Measurements from ENCODE around the gene SH3D21. TPM values are rescaled to one million over a fixed set of nuclear protein-coding genes. Genes with fewer than 3 reads are reported as not detected.

SH3D21 gene
- total RNA-seq, 2 experiments from 2014 or later: 9.3 to 9.4 TPM

DNA sequence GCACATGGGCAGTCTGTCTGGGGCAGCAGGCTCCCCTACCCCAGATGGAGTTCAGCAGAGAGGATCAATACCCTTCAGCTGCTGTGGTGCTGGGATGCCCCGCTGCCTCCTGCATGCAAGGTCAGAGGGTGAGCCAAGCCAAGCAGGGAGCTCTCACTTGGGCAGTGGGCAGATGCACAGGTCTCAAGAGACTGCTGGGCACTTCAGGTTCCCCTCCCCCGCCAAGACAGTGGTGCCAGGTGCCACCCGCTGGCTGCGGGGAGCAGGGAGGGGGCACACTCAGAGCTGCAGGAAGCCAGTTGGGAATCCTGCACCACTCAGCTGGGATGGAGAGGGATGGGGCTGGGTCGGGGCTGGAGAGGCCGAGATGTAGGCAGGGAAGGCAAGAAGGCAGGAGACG is 33.0 kb downstream of the SH3D21 start:
- H3K27me3 Mint-ChIP-seq: no peaks in the 10 kb centered on the region
- H3K4me3 Mint-ChIP-seq: no peak overlapping the region
- no peak for DNase-seq
- H3K27ac Mint-ChIP-seq: no peak overlapping the region
- H3K4me1 Mint-ChIP-seq: peaks cover 6% of the 10 kb centered on the region
- H3K36me3 Mint-ChIP-seq: peaks cover 2% of the 10 kb centered on the region
- H3K9me3 Mint-ChIP-seq: no peaks in the 10 kb centered on the region

DNA sequence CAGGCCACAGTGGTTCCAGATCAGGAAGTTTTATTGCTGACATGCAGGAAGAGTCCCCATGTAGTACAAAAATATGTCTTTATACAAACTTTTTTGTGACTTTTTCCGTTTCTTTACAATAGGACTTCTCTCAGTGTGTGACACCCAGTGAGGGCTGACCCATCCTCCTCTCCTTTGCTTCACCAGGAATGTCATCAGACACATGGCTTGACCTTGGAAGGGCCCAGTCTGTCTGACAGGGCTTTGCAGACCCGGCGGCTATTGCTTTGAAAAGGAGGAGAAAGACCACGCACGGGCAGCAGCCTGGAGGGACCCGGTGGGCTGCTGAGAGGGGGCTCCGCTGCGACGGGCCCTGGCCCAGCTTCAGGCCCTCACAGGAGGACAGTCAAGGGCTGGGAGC is 33.4 kb downstream of the SH3D21 start:
- Mint-ChIP-seq H3K9me3 (no peaks in the 10 kb centered on the region), H3K27ac (no peak overlapping the region), H3K4me1 (peaks cover 6% of the 10 kb centered on the region), H3K4me3 (no peak overlapping the region), H3K36me3 (peaks cover 2% of the 10 kb centered on the region), H3K27me3 (no peaks in the 10 kb centered on the region)
- no peak for DNase-seq

DNA sequence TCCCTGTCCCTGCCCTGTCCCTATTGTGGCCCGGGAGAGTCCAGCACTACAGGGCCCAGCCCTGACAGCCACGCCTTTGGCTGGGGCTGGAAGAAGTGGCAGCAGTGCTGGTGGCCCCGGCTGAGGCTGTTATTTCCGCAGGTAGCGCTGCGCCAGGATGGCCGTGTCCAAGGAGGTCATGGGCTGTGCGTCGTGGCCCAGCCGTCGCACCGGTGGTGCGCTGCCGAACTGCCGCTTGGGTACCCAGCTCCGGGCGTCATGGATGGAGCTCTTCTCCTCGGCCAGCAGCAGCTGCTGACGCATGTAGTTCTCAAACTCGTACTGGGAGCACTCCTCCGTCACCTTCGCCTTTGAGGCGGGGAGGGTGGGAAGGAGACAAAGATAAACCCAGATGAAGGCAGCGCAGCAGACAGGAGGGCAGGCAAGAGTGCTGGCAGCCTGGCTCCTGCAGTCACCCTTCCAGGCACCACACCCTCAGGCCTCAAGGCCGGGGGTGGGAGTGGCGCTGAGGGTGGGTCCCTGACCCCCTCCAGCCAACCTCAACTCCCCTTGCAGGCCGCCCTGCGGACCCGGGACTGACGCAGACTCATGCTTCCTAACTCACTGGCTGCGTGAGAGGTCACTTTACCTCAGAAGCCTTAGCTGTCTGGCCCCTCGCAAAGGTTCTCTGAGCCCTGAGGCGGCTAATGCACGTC is 35.6 kb downstream of the SH3D21 start:
- no peak overlapping the region for H3K27ac Mint-ChIP-seq
- H3K36me3 Mint-ChIP-seq: peaks cover 2% of the 10 kb centered on the region
- DNase-seq: no peak
- H3K9me3 Mint-ChIP-seq: no peaks in the 10 kb centered on the region
- H3K4me1 Mint-ChIP-seq: peaks cover 6% of the 10 kb centered on the region
- H3K4me3 Mint-ChIP-seq: no peak overlapping the region
- H3K27me3 Mint-ChIP-seq: no peaks in the 10 kb centered on the region

DNA sequence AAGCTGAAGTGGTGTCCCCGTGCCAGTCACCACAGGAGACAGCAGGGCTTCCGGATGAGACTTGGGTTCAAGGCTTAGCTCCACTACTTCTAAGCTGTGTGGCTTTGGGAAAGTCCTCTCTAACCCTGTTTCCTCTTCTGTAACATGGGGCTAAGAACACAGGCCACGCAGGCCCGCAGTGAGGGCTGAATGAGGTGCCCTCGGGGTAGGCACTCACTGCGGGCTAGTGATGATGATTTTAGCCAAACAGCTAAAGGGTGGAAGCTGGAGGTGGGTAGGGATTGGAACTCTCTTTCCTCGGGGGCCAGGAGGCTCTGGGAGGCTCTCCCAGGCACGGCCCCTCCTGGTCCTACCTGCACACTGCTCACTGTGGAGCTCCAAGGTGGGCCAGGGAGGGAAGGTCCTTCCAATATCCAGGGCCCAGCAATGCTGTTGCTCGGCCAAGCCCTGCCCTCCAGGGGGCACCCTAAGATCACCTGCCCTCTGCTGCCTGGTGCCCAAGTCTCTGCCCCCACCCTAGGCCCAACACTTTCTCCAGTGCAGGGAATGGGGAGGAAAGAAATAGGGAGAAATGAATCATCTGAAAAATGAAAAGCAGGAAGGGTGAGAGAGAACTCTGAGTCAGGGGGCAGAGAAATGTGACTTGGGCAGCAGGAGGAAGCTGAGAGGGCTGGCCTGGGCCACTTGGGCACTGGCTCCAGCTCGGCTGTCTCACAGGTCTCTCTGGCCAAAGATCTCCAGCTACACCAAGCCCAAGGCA is 36.4 kb downstream of the SH3D21 start:
- peak; percentile 55 for DNase-seq
- Mint-ChIP-seq H3K4me3 (no peak overlapping the region), H3K36me3 (peaks cover 7% of the 10 kb centered on the region), H3K4me1 (peaks cover 6% of the 10 kb centered on the region), H3K9me3 (no peaks in the 10 kb centered on the region), H3K27me3 (no peaks in the 10 kb centered on the region), H3K27ac (no peak overlapping the region)

DNA sequence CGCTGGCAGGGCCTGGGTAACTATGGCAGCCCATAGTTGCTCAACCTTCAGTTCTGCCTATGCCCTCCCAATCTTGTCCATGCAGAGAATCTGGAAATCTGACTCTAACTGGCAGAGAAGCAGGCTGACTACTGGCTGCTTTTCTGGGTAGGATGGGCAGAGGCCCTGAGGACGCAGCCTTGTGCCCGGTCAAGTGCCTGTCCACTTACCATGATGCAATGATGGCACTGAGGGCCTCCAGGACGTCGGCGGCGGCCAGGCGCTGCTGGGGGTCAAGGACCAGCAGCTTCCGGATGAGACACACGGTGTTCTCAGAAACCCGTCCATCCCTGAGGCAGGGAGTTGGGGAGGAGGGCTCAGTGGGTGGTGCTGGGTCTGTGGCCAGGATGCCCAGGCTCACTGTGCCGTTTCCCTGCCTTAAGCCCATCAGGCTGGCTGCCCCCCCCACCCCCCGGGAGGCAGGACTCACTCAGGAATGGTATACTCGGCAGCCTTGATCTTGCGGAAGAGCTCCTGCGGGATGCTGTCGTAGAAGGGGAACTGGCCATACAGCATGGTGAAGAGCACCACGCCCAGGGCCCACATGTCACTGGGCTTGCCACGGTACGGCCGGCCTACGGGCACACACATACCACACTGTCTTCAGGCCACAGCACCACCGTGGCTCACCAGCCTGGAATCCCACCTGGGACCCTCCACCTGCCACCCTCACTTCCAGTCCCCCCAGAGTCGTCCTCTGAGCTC is 37.7 kb downstream of the SH3D21 start:
- Mint-ChIP-seq H3K27me3 (no peaks in the 10 kb centered on the region), H3K4me3 (no peak overlapping the region), H3K9me3 (no peaks in the 10 kb centered on the region), H3K4me1 (peaks cover 6% of the 10 kb centered on the region), H3K36me3 (peaks cover 11% of the 10 kb centered on the region), H3K27ac (no peak overlapping the region)
- DNase-seq: no peak

DNA sequence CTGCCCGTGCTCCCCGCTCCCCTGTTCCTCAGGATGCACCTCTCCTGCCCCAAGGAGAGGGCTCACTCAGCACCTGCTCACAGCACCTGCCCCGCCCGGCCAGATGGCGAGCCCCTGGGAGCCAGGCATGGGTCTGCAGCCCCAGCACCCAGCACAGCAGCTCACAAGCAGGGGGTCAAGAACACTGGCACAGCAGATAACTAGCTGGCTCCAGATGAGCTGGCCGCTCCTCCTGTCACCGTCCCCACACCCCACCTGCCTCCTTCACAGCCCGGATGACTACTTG is 38.2 kb downstream of the SH3D21 start:
- peaks cover 11% of the 10 kb centered on the region for H3K36me3 Mint-ChIP-seq
- H3K27ac Mint-ChIP-seq: no peak overlapping the region
- DNase-seq: no peak
- no peak overlapping the region for H3K4me3 Mint-ChIP-seq
- no peaks in the 10 kb centered on the region for H3K27me3 Mint-ChIP-seq
- peaks cover 9% of the 10 kb centered on the region for H3K4me1 Mint-ChIP-seq
- H3K9me3 Mint-ChIP-seq: no peaks in the 10 kb centered on the region

DNA sequence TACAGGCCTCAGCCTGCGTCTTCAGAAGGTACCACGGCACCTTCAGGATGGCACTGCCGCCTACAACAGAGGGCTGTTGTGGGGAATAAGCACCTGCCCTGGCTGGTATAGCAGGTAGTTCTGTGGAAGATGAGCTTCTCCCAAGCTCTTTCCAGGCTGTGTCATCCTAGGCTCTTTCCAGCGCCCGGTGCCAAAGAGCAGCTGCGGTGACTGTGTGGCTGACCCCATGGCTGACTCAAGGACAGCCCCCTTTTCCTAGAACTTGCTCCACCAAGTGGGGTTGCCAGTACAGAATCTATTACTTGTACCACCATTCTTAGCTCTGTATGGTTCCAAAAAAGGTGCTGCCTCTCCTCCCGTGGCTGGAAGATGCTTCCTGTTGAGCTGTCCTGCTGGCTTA is 39.2 kb downstream of the SH3D21 start:
- no peak overlapping the region for H3K4me3 Mint-ChIP-seq

DNA sequence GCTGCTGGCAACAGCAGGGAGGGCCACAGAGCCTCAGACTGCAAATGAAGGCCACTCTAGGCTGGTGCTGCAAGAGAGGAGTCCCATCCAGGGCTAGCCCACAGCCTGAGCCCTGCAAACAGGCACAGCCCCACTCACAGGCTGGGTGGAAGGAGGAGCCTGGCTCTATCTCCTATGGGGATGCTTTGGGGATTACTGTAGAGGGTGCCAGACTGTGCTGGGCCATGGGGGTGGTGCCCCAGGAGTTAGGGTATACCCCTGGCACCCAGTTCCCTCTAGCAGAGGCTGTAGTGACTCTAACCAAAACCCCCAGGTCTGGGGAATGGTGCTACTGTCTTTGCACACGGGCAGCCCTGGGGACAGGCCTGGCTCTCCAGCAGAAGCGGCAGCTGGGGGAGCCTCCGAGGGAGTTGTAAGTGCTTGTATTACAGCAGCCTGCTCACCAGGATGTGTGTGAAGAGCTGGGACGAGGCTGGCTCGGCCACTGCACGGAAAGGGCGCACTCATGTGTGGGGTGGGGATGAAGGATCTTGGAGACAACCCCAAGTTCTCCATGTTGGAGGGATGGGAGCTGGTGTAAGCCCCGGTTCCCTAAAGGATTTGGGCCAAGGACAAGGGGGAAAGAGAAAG is 40.7 kb downstream of the SH3D21 start:
- H3K9me3 Mint-ChIP-seq: no peaks in the 10 kb centered on the region
- no peak for DNase-seq
- H3K36me3 Mint-ChIP-seq: peaks cover 8% of the 10 kb centered on the region
- peaks cover 28% of the 10 kb centered on the region for H3K4me1 Mint-ChIP-seq
- H3K27me3 Mint-ChIP-seq: no peaks in the 10 kb centered on the region
- H3K4me3 Mint-ChIP-seq: no peak overlapping the region
- peak overlapping the region; percentile 14 for H3K27ac Mint-ChIP-seq

More for the DNA sequence above, 39.2 kb downstream of the SH3D21 start:
- no peak for DNase-seq
- H3K27ac Mint-ChIP-seq: no peak overlapping the region
- peaks cover 10% of the 10 kb centered on the region for H3K36me3 Mint-ChIP-seq
- no peaks in the 10 kb centered on the region for H3K27me3 Mint-ChIP-seq
- peaks cover 13% of the 10 kb centered on the region for H3K4me1 Mint-ChIP-seq
- H3K9me3 Mint-ChIP-seq: no peaks in the 10 kb centered on the region

DNA sequence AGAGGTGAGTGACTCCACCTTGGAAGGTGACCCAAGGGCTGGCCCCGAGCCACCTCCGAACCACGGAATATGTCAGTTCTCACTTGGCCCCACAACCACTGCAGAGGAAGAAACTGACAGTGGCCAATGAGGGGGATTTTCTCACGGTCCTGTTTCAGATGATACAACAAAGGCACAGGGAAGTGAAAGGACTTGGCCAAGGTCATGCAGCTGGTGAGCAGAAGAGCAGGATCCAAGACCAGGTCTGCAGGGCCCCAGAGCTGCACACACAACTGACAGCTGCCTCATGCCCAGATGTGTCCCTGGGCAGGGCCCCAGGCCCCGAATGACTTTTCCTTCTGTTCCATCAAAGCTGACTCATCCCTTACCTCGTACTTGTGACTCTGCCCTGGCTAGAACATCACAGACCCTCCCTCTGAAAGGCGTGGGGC is 43.1 kb downstream of the SH3D21 start:
- Mint-ChIP-seq H3K36me3 (peaks cover 11% of the 10 kb centered on the region), H3K27ac (no peak overlapping the region), H3K4me3 (no peak overlapping the region), H3K27me3 (no peaks in the 10 kb centered on the region), H3K9me3 (no peaks in the 10 kb centered on the region), H3K4me1 (peaks cover 23% of the 10 kb centered on the region)
- no peak for DNase-seq

DNA sequence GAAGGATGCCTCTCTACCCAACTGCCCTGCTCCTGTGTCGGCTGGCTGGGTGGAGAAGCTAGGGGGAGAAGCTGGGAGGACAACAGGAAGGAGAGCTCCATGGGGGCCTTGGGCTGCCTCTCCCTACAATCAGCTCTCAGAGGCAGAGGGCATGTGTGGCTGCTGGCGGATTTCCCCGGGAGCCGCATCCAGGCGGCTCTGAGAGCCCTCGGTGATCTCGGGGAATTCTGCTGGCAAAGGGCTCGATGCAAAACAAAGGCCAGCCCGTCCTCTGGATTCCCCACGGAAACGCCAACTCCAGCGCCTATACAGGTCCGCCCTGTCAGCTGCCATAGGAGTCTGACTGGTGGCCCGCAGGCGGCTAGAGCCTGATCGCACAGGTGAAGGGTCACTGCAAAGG is 43.7 kb downstream of the SH3D21 start:
- Mint-ChIP-seq H3K27me3 (no peaks in the 10 kb centered on the region), H3K4me1 (peaks cover 23% of the 10 kb centered on the region), H3K36me3 (peaks cover 13% of the 10 kb centered on the region), H3K4me3 (no peak overlapping the region), H3K9me3 (no peaks in the 10 kb centered on the region), H3K27ac (no peak overlapping the region)
- DNase-seq: no peak

DNA sequence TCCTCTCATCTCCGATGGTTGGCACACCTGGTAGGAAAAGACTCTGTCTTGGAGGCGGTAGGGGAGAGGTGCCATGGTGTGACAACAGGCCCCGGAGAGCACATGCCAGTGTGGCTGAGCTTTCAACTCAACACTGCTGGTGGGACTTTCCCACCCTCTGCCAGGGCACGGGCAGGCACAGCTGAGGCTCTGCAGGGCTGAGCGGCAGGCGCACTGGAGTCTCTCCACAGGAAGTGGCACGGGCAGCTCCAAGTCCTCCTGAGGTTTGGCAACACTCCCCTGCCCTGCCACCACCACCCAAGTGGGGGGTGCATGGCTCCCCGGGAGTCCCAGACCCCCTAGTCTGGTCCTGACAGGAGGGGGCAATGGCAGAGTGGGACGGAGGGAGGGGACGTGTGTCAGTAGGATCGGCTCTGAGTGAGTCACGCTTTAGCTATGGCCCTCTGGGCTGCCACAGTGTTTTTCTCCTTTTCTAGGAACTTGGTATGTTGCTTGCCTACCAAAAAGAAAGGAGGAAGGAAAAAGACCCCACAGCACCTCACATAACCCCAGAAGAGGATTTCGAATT is 44.6 kb downstream of the SH3D21 start:
- no peaks in the 10 kb centered on the region for H3K27me3 Mint-ChIP-seq
- H3K27ac Mint-ChIP-seq: peak overlapping the region; percentile 11
- peak overlapping the region; percentile 5 for H3K4me3 Mint-ChIP-seq
- peaks cover 15% of the 10 kb centered on the region for H3K36me3 Mint-ChIP-seq
- peak; percentile 48 for DNase-seq
- peaks cover 23% of the 10 kb centered on the region for H3K4me1 Mint-ChIP-seq
- H3K9me3 Mint-ChIP-seq: no peaks in the 10 kb centered on the region

DNA sequence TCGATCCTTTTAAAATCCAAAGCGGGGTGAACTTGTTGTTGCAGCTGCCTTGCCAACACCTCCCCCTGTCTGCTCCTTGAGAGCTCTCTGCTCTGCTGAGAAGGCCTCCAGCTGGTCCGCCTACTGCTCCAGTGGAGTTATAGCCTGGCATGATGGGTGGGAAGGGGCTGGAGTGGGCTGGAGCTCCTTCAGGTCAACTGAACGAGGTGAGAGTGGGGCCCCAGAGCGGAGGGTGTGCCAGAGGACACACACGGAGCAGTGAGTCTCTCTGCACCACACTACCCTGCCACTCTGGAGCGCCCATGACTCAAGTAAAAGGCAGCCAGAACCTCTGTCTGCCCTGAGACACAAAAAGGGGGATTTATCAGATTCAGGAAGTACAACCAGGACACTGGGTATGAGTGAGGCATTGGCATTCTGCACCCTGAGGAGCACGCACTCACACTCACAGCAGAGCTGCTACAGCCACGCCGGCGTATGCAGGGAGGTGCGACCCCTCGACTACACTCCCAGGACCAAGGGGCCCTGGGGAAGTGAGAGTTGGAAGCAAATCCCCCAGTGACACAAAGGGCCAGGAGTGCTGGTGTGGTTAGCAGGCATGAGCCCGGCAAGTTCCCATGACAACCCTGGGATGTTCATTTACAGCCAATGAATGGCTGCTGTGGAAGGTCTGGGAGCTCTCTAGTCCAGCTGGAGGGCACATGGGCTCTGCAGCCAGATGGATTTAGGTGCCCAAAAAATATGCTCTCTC is 45.2 kb downstream of the SH3D21 start:
- Mint-ChIP-seq H3K27me3 (no peaks in the 10 kb centered on the region), H3K4me1 (peaks cover 23% of the 10 kb centered on the region), H3K4me3 (no peak overlapping the region), H3K36me3 (peaks cover 15% of the 10 kb centered on the region), H3K27ac (peak overlapping the region; percentile 79), H3K9me3 (no peaks in the 10 kb centered on the region)
- no peak for DNase-seq

DNA sequence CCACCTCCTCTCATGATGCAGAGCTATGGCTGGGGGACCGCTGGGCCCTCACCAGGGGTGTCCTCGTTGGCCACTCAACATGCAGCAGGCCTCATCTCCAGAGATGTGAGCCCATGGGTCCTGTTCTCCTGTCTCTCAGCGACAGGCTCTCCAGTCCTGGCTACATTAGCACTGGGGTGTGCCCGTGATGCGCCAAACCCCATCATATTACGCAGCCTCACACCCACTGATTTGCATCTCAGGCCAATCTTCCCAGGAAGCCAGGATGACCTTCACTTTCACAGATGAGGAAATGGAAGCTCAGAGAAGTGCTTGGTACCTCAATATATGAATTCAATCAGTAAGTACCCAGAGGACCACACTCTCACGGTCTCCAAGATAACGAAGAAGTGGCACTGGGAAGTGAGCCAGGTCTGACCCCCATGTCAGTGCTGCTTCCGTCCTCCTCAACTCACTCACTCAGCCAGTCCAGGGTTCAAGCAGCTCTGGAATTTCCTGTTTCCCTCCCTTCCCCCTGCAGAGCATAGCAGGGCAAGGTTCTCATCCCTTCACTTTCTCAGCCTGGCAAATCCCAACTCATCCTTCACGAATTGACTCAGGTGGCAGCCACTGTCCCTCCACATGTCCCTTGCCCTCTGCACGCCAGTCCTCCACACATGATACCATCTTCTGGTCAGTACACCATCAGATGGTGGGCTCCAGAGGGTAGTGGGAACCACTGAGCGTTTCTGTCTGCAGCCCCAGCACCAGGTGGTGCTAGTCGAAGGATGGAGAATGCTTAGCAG is 46.1 kb downstream of the SH3D21 start:
- no peak overlapping the region for H3K4me3 Mint-ChIP-seq
- H3K27me3 Mint-ChIP-seq: no peaks in the 10 kb centered on the region
- peaks cover 23% of the 10 kb centered on the region for H3K4me1 Mint-ChIP-seq
- H3K27ac Mint-ChIP-seq: no peak overlapping the region
- DNase-seq: no peak
- H3K9me3 Mint-ChIP-seq: no peaks in the 10 kb centered on the region
- H3K36me3 Mint-ChIP-seq: peaks cover 15% of the 10 kb centered on the region
